ENCODE data around the gene HSPG2. TPM values are rescaled to one million over a fixed set of nuclear protein-coding genes. Genes with fewer than 3 reads are reported as not detected.

The HSPG2 gene
- total and polyA plus RNA-seq, 2 of the 8 experiments (the other 6 are each of a cell fraction or from before 2014, with no cell fraction given) = 17.8 to 111 TPM

- POLR2A ChIA-PET (ENCODE audit: partially characterized antibody) = interaction anchor here (1.0 kb wide), 1 partner anchor 12 kb away, joined by 4 read pairs; no protein-coding TSS in a partner anchor
- Histone ChIP-seq H3K56ac (replicated peaks; ENCODE audit: insufficient read length, low read depth, low read length) (no peak overlapping the region), H3K4me1 (replicated peaks in 1 of 4; ENCODE audit: control insufficient read depth in 3 of 4, insufficient read depth in 4 of 4, low read length in 3 of 4) (peaks cover 0 to 7% (median 4%) of the 10 kb centered on the region in 4 experiments; a peak in 3 of 7 replicates), H3K23me2 (ENCODE audit: low read depth, low read length) (peaks cover 2% of the 10 kb centered on the region), H2BK5ac (ENCODE audit: low read depth, low read length) (peak overlapping the region; percentile 75), H2AK5ac (ENCODE audit: low read depth, low read length) (0 out of 2 replicates have a peak overlapping the region, but pooled peaks have one; percentile 40), H3K9me3 (ENCODE audit: insufficient read depth in 2 of 2, low read depth in 1 of 2, low read length in 1 of 2) (no peaks in the 10 kb centered on the region), H3K9ac (replicated peaks in 1 of 4; ENCODE audit: extremely low read depth in 1 of 4, low read depth in 3 of 4, low read length in 3 of 4) (no peak overlapping the region; a peak in 1 of 7 replicates), H3K79me2 (ENCODE audit: control insufficient read depth in 1 of 2, insufficient read depth in 2 of 2, low read length in 2 of 2) (no peaks in the 10 kb centered on the region; a peak in 2 of 4 replicates), H2BK120ac (replicated peaks; ENCODE audit: low read depth, low read length) (no peak overlapping the region), H4K8ac (ENCODE audit: extremely low read depth, insufficient read depth, low read length) (no peak overlapping the region), H3K27ac (ENCODE audit: low read depth, low read length) (peak overlapping the region; percentile 23; the same call in 1 of the 2 replicates), H4K91ac (replicated peaks; ENCODE audit: insufficient read length, low read length) (no peak overlapping the region), H3K14ac (ENCODE audit: insufficient read length) (no peak overlapping the region), H3K23ac (ENCODE audit: insufficient read length) (no peak overlapping the region), H3K18ac (ENCODE audit: extremely low read depth, low read length) (no peak overlapping the region), H3K27me3 (replicated peaks in 1 of 4; ENCODE audit: control insufficient read depth in 3 of 4, extremely low read depth in 1 of 4, insufficient read depth in 3 of 4, low read length in 3 of 4) (no peaks in the 10 kb centered on the region), H4K5ac (ENCODE audit: insufficient read length, low read depth, low read length) (no peak overlapping the region), H3K4me2 (ENCODE audit: insufficient read depth in 1 of 2, low read depth in 2 of 2, low read length in 2 of 2) (no peak overlapping the region), H3K79me1 (ENCODE audit: low read depth, low read length) (no peaks in the 10 kb centered on the region; the same call in 1 of the 2 replicates), H2BK20ac (ENCODE audit: low read length) (no peak overlapping the region; the same call in 1 of the 2 replicates), H3K4ac (replicated peaks; ENCODE audit: insufficient read length, low read depth, low read length) (no peak overlapping the region), H2BK12ac (ENCODE audit: low read depth, low read length) (no peak overlapping the region), H3K36me3 (ENCODE audit: control insufficient read depth in 2 of 4, insufficient read depth in 4 of 4, low read length in 3 of 4) (no peaks in the 10 kb centered on the region; a peak in 3 of 8 replicates), H4K20me1 (replicated peaks in 1 of 2; ENCODE audit: control insufficient read depth in 1 of 2, insufficient read depth in 2 of 2, low read length in 2 of 2) (peaks cover 3 to 6% of the 10 kb centered on the region in 2 experiments), H2BK15ac (ENCODE audit: low read length) (no peak overlapping the region), H3K4me3 (ENCODE audit: extremely low read depth in 1 of 4, insufficient read depth in 2 of 4, low read depth in 3 of 4, low read length in 4 of 4) (no peak overlapping the region), H2AFZ (ENCODE audit: low read length) (no peak overlapping the region)
- 92% methylated on average over 20 of the region's 20 CpGs; no CpG with 5 or more reads in 1 of the 2 experiments for WGBS, 2 experiments (ENCODE audit: extremely low coverage in 1 of 2, insufficient coverage in 1 of 2, insufficient read length in 1 of 2, insufficient replicate concordance in 2 of 2, low coverage in 1 of 2, low lambda C conversion rate in 2 of 2, missing lambda C conversion rate in 1 of 2)
- CTCF ChIA-PET (ENCODE audit: partially characterized antibody) = interaction anchor here (1.0 to 1.7 kb wide), 6 partner anchors 14 to 121 kb away, joined by 3 to 8 read pairs (median 4); no protein-coding TSS in a partner anchor
- no peak for FAIRE-seq
- DNase-seq (ENCODE audit: low read depth in 1 of 2, low spot score in 2 of 2) = no peak
- TF ChIP-seq TEAD4 (IDR thresholded peaks at IDR 0.05; ENCODE audit: low read depth, low read length) (no peak), KDM1A (IDR thresholded peaks at IDR 0.05; ENCODE audit: borderline replicate concordance, low read length) (peak; percentile 67; the same call in 1 of the 2 replicates), SP2 (IDR thresholded peaks at IDR 0.05; ENCODE audit: low read length) (no peak)
Measured at GRCh38 chr1:21902026-21903012, 34.8 kb downstream of the HSPG2 start.
